K562 (cell line): ENCODE data around the gene VTCN1. TPM values are rescaled to one million over a fixed set of nuclear protein-coding genes. Genes with fewer than 3 reads are reported as not detected.

Experiments
- ATAC-seq: fragments of 200-7000 bp; cut with Tn5 transposase; 3 replicates; pipeline ENCODE4 v1.9.1; 2020; ENCODE audit warnings: moderate library complexity
- BruUV-seq: library from RNA; stranded (reverse); fragments of 400-500 nt; replicated peaks from 2 replicates; lab custom pipeline; 2021; lab: Mats Ljungman, UMichigan
- CTCF ChIA-PET: fragments of 300-600 bp; formaldehyde crosslinking; extraction: SDS; loops from one replicate; lab custom pipeline; 2021; ENCODE audit warnings: low intra/inter-chr PET ratio; lab: Yijun Ruan, JAX
- POLR2A ChIA-PET: fragments of 300-600, 350-650 bp; sonication (Branson Sonifier 250); formaldehyde crosslinking; extraction: SDS; loops from one replicate; lab custom pipeline; 2021; ENCODE audit warnings: antibody characterized with exemption, inconsistent platforms; lab: Yijun Ruan, JAX
- DNase-seq, 4 experiments: peaks; one replicate each; pipeline versions ENCODE4 v3.0.0 to v3.0.0-alpha.2; 2011 to 2018; ENCODE audit warnings: low spot score in 3 of 4, mixed read lengths in 3 of 4; ENCODE audit errors: extremely low read depth in 1 of 4
- FAIRE-seq: peaks from 2 replicates; lab custom pipeline; 2011; peaks lifted over from hg19 to GRCh38; lab: Jason Lieb, UNC
- H2AFZ ChIP-seq: 2 replicates; pipeline ENCODE4 v1.6.0; 2011; ENCODE audit warnings: low read depth, low read length, control low read depth, inconsistent platforms
- H3K27ac ChIP-seq: fragments of 200-600 bp; 3 replicates; pipeline ENCODE4 v1.8.0; 2011; ENCODE audit warnings: low read depth, mild to moderate bottlenecking, control low read depth, inconsistent platforms, low read length, moderate library complexity, mixed read lengths; ENCODE audit errors: extremely low read depth
- H3K27me3 ChIP-seq, 2 experiments: fragments of 300-600 bp in 1 of 2; 2 replicates in 1 of 2; 3 replicates in 1 of 2; pipeline versions ENCODE4 v1.6.0 to v1.8.0; 2011; ENCODE audit warnings: inconsistent platforms in 2 of 2, low read length in 2 of 2, mild to moderate bottlenecking in 1 of 2, mixed read lengths in 1 of 2, moderate library complexity in 1 of 2; ENCODE audit not compliant: control insufficient read depth in 2 of 2, insufficient read depth in 2 of 2
- H3K36me3 ChIP-seq: fragments of 300-600 bp; 3 replicates; pipeline ENCODE4 v1.8.0; 2011; ENCODE audit warnings: mild to moderate bottlenecking, low read length, inconsistent platforms; ENCODE audit not compliant: control insufficient read depth, insufficient read depth
- H3K4me1 ChIP-seq, 2 experiments: fragments of 200-600 bp in 1 of 2; replicated peaks in 1 of 2; 2 replicates in 1 of 2; 3 replicates in 1 of 2; pipeline versions ENCODE4 v1.5.1 to v1.8.0; 2011; ENCODE audit warnings: inconsistent platforms in 2 of 2, low read length in 2 of 2, mild to moderate bottlenecking in 1 of 2, mixed read lengths in 1 of 2, moderate library complexity in 1 of 2; ENCODE audit not compliant: control insufficient read depth in 2 of 2, insufficient read depth in 2 of 2
- H3K4me2 ChIP-seq: 2 replicates; pipeline ENCODE4 v1.6.1; 2011; ENCODE audit warnings: low read length, control low read depth, inconsistent platforms, mixed read lengths; ENCODE audit not compliant: insufficient read depth
- H3K4me3 ChIP-seq: fragments of 200-600 bp; sonication (generic), shearing (Covaris generic); 2 replicates; pipeline ENCODE4 v1.5.1; 2016; ENCODE audit warnings: control low read depth, inconsistent platforms
- H3K79me2 ChIP-seq: fragments of 200-600 bp; 3 replicates; pipeline ENCODE4 v1.8.0; 2011; ENCODE audit warnings: low read length, inconsistent platforms; ENCODE audit not compliant: control insufficient read depth, insufficient read depth
- H3K9ac ChIP-seq, 2 experiments: 2 replicates each; pipeline versions ENCODE4 v1.6.0 to v1.6.1; 2011; ENCODE audit warnings: low read depth in 2 of 2, low read length in 2 of 2, control low read depth in 1 of 2, inconsistent platforms in 1 of 2, mild to moderate bottlenecking in 1 of 2, mixed read lengths in 1 of 2; ENCODE audit not compliant: insufficient read depth in 1 of 2
- H3K9me1 ChIP-seq: one replicate; pipeline ENCODE4 v1.6.0; 2011; ENCODE audit warnings: inconsistent platforms, mild to moderate bottlenecking, low read length, moderate library complexity; ENCODE audit not compliant: control insufficient read depth, insufficient read depth
- H3K9me3 ChIP-seq: replicated peaks from 2 replicates; pipeline ENCODE4 v1.5.1; 2011; ENCODE audit warnings: low read depth, low read length, inconsistent platforms; ENCODE audit not compliant: control insufficient read depth, insufficient read depth
- H4K20me1 ChIP-seq: replicated peaks from 2 replicates; pipeline ENCODE4 v1.6.1; 2011; ENCODE audit warnings: low read length, inconsistent platforms, mixed read lengths; ENCODE audit not compliant: control insufficient read depth, insufficient read depth
- ARHGAP35 ChIP-seq: fragments of 450-650 bp; IDR thresholded peaks from 2 replicates; pipeline ENCODE4 v1.6.1; 2018; ENCODE audit not compliant: partially characterized antibody
- ARID1B ChIP-seq: fragments of 450-650 bp; IDR thresholded peaks from 2 replicates; pipeline ENCODE4 v1.6.1; 2016; ENCODE audit warnings: antibody characterized with exemption, mild to moderate bottlenecking, inconsistent platforms
- CBFA2T2 ChIP-seq: fragments of 450-650 bp; conservative IDR thresholded peaks from 2 replicates; pipeline ENCODE4 v1.6.1; 2017; ENCODE audit warnings: mild to moderate bottlenecking
- CREB3L1 ChIP-seq: fragments of 450-650 bp; IDR thresholded peaks from 2 replicates; pipeline ENCODE4 v1.6.1; 2014; ENCODE audit warnings: low read depth, mild to moderate bottlenecking, moderate library complexity, borderline replicate concordance
- EP400 ChIP-seq: fragments of 450-650 bp; IDR thresholded peaks from 2 replicates; pipeline ENCODE4 v1.6.1; 2017; ENCODE audit warnings: antibody characterized with exemption, mild to moderate bottlenecking, moderate library complexity
- GATAD2A ChIP-seq: fragments of 450-650 bp; IDR thresholded peaks from 2 replicates; pipeline ENCODE4 v1.6.1; 2017
- HLTF ChIP-seq: fragments of 450-650 bp; IDR thresholded peaks from 2 replicates; pipeline ENCODE4 v1.6.1; 2016
- SNIP1 ChIP-seq: fragments of 450-650 bp; IDR thresholded peaks from 2 replicates; pipeline ENCODE4 v1.7.1; 2017; ENCODE audit warnings: low read depth, mild to moderate bottlenecking
- SOX6 ChIP-seq: fragments of 450-650 bp; IDR thresholded peaks from 2 replicates; pipeline ENCODE4 v1.6.1; 2014; ENCODE audit warnings: mild to moderate bottlenecking
- SRSF1 ChIP-seq: fragments of 200-400 bp; formaldehyde crosslinking; IDR thresholded peaks from 2 replicates; pipeline ENCODE4 v1.6.1; 2017; ENCODE audit warnings: mild to moderate bottlenecking, low read depth, low read length, moderate library complexity
- TAL1 ChIP-seq: fragments of 450-650 bp; IDR thresholded peaks from 2 replicates; pipeline ENCODE4 v1.6.1; 2016; ENCODE audit warnings: mild to moderate bottlenecking
- TCF3 ChIP-seq: sonication (generic); formaldehyde crosslinking; IDR thresholded peaks from 2 replicates; pipeline ENCODE4 v1.4.0; 2020; ENCODE audit warnings: mild to moderate bottlenecking, missing genetic modification reagents
- TCFL5 ChIP-seq: fragments of 250-450 bp; sonication (Bioruptor Pico); conservative IDR thresholded peaks from 2 replicates; pipeline ENCODE4 v1.6.1; 2021; ENCODE audit warnings: mild to moderate bottlenecking, moderate library complexity, matching md5 sums
- TEAD4 ChIP-seq, 2 experiments: sonication (generic) in 1 of 2; formaldehyde crosslinking in 1 of 2; IDR thresholded peaks; 2 replicates each; pipeline versions ENCODE4 v1.6.1 to v1.8.0; 2012 to 2022; ENCODE audit warnings: borderline replicate concordance in 1 of 2, inconsistent platforms in 1 of 2, low read length in 1 of 2, mild to moderate bottlenecking in 1 of 2, missing genetic modification reagents in 1 of 2
- ZC3H4 ChIP-seq: sonication (generic); formaldehyde crosslinking; IDR thresholded peaks from 2 replicates; pipeline ENCODE4 v1.9.0; 2021; ENCODE audit warnings: missing genetic modification reagents, borderline replicate concordance
- ZKSCAN3 ChIP-seq: fragments of 250-450 bp; sonication (Bioruptor Pico); IDR thresholded peaks from 2 replicates; pipeline ENCODE4 v1.4.0; 2020
- ZNF121 ChIP-seq: sonication (generic); formaldehyde crosslinking; conservative IDR thresholded peaks from 2 replicates; pipeline ENCODE4 v1.8.0; 2022; ENCODE audit warnings: missing genetic modification reagents
- ZNF282 ChIP-seq: sonication (generic); formaldehyde crosslinking; IDR thresholded peaks from 2 replicates; pipeline ENCODE4 v1.8.1; 2023; ENCODE audit warnings: missing genetic modification reagents
- WGBS: fragments of 100-300 bp; shearing (Covaris generic); methylation state at CpG from one replicate; pipeline ENCODE4 v1.1.6; 2016; ENCODE audit warnings: low coverage, mixed read lengths; ENCODE audit not compliant: insufficient coverage; ENCODE audit errors: missing lambda C conversion rate; 5-methylcytosine and 5-hydroxymethylcytosine counted together
- in situ Hi-C: fragments of 300-500 bp; cut with MboI; formaldehyde crosslinking; loops from 4 replicates; pipeline ENCODE4 v1.15.0; 2018; ENCODE audit warnings: inconsistent platforms, mixed read lengths
- intact Hi-C: fragments of 100-400 bp; cut with micrococcal nuclease; formaldehyde crosslinking; loops from 2 replicates; pipeline ENCODE4 v1.14.2; 2022
- polyA plus RNA-seq, 8 experiments: library from polyadenylated mRNA; depleted of rRNA in 4 of 8; stranded (reverse) in 5 of 8; unstranded in 3 of 8; fragments of >200 nt; fragmentation: Nextera tagmentation in 2 of 8; fragmentation: Illumina TruSeq in 1 of 8; extraction: Ambion mirVana in 2 of 8; extraction: Trizol in 1 of 8; gene quantifications; 2 replicates each; pipeline versions ENCODE4 v1.2.1 to v1.2.3, GENCODE V29; 2011 to 2014; ENCODE audit warnings: inconsistent platforms in 1 of 8, missing spikeins in 1 of 8
- total RNA-seq, 7 experiments: library from RNA; depleted of rRNA in 6 of 7; stranded (reverse); fragments of >200 nt in 6 of 7; fragmentation: Illumina TruSeq in 2 of 7; extraction: Trizol in 2 of 7; gene quantifications; 2 replicates each; pipeline versions ENCODE4 v1.2.1 to v1.2.3, GENCODE V29; 2011 to 2021; ENCODE audit warnings: low replicate concordance in 1 of 7
- TF ChIP-seq, protein P1 (sequence below): sonication (generic); formaldehyde crosslinking; IDR thresholded peaks from 2 replicates; pipeline ENCODE4 v1.8.0; 2022; ENCODE audit warnings: mild to moderate bottlenecking, missing genetic modification reagents
- TF ChIP-seq, protein P2 (sequence below), 2 experiments: IDR thresholded peaks; 2 replicates each; pipeline ENCODE4 v1.6.1; 2011; ENCODE audit warnings: borderline replicate concordance in 1 of 2, control low read depth in 1 of 2, low read depth in 1 of 2, low read length in 1 of 2, mild to moderate bottlenecking in 1 of 2, mixed read lengths in 1 of 2, moderate library complexity in 1 of 2; ENCODE audit not compliant: insufficient read depth in 1 of 2, insufficient read length in 1 of 2, poor library complexity in 1 of 2, severe bottlenecking in 1 of 2; ENCODE audit errors: extremely low read depth in 1 of 2

The VTCN1 gene
- total and polyA plus RNA-seq, 9 of the 15 experiments (the other 6 are each of a cell fraction or from before 2014, with no cell fraction given) = not detected

DNA sequence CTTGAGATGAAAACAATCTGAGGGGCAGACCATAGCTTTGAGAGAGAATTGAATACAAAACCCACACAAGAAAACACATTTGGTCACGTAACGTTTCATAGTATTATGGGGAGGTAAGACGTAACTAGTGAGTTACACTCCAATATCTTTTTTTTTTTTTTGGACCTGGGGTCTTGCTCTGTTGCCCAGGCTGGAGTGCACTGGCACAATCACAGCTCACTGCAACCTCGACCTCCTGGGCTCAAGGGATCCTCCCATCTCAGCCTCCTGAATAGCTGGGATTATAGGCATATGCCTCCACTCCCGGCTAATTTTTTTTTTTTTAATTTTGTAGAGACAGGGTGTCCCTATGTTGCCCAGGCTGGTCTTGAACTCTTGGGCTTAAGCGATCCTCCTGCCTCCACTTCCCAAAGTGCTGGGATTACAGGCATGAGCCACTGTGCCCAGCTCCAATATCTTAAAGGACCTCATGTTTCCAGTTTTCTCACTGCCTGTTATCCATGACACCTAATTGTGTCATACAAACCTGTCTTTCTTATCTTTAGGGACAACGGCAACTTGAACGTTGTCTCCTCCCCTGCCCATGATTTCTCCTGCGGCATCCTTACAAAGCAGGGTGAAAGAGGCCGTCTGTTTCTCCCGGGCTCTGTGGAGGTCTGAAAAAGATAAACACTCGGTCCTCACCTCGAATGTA lies 94.5 kb downstream of the VTCN1 start:
- ChIA-PET POLR2A (interaction anchor here (0.6 to 1.2 kb wide), 6 partner anchors 17 to 1792 kb away, joined by 3 to 5 read pairs (median 3); no protein-coding TSS in a partner anchor), CTCF (interaction anchor here (0.7 kb wide), 1 partner anchor 12 kb away, joined by 3 read pairs; no protein-coding TSS in a partner anchor)
- peak; percentile 6 for FAIRE-seq
- BruUV-seq = no TSS peak
- WGBS = 32% methylated on average over 13 of the region's 13 CpGs
- Histone ChIP-seq H3K4me3 (no peak overlapping the region), H3K9ac (no peak overlapping the region), H3K4me1 (peaks cover 6 to 17% of the 10 kb centered on the region in 2 experiments; a peak in 4 of 5 replicates), H3K79me2 (no peaks in the 10 kb centered on the region), H3K27ac (no peak overlapping the region), H3K27me3 (no peaks in the 10 kb centered on the region), H3K36me3 (peaks cover 5% of the 10 kb centered on the region; the same call in 1 of the 3 replicates), H3K4me2 (peak overlapping the region; percentile 33; the same call in 1 of the 2 replicates), H3K9me3 (no peaks in the 10 kb centered on the region), H2AFZ (peak overlapping the region; percentile 26; the same call in 1 of the 2 replicates), H3K9me1 (no peaks in the 10 kb centered on the region), H4K20me1 (no peaks in the 10 kb centered on the region)
- peak in 2 of 4 experiments; percentile 23 to 51 for DNase-seq
- ATAC-seq = peak; percentile 11; the same call in 1 of the 3 replicates
- intact Hi-C loops = no loop called here
- in situ Hi-C loops = no loop called here
- no peak for TF ChIP-seq ZKSCAN3 (CRISPR knock-in tag)
- no peak for TF ChIP-seq SRSF1
- TF ChIP-seq SOX6 = 0 out of 2 replicates have a peak, but pooled peaks have one; percentile 11
- TF ChIP-seq, protein P1, sequence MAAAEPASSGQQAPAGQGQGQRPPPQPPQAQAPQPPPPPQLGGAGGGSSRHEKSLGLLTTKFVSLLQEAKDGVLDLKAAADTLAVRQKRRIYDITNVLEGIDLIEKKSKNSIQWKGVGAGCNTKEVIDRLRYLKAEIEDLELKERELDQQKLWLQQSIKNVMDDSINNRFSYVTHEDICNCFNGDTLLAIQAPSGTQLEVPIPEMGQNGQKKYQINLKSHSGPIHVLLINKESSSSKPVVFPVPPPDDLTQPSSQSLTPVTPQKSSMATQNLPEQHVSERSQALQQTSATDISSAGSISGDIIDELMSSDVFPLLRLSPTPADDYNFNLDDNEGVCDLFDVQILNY (CRISPR knock-in tag) = no peak
- TF ChIP-seq ZC3H4 (CRISPR knock-in tag) = no peak
- TF ChIP-seq TEAD4 (IDR thresholded peaks at IDR 0.05; ENCODE audit: low read length) = peak; percentile 26; the same call in 1 of the 2 replicates
- no peak for TF ChIP-seq TEAD4 (CRISPR knock-in tag; IDR thresholded peaks at IDR 0.05; ENCODE audit: borderline replicate concordance)
- TF ChIP-seq TAL1 = peak; percentile 49; the same call in 1 of the 2 replicates
- TF ChIP-seq ZNF282 = no peak
- TF ChIP-seq TCF3 (CRISPR knock-in tag) = peak; percentile 52; the same call in 1 of the 2 replicates
- no peak for TF ChIP-seq GATAD2A
- no peak for TF ChIP-seq SNIP1
- no peak for TF ChIP-seq CREB3L1
- TF ChIP-seq HLTF = no peak
- TF ChIP-seq EP400 = no peak
- TF ChIP-seq TCFL5 (CRISPR knock-in tag) = no peak
- TF ChIP-seq ARHGAP35 = no peak
- TF ChIP-seq ZNF121 (CRISPR knock-in tag) = peak; percentile 92
- TF ChIP-seq, protein P2, sequence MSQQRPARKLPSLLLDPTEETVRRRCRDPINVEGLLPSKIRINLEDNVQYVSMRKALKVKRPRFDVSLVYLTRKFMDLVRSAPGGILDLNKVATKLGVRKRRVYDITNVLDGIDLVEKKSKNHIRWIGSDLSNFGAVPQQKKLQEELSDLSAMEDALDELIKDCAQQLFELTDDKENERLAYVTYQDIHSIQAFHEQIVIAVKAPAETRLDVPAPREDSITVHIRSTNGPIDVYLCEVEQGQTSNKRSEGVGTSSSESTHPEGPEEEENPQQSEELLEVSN (IDR thresholded peaks at IDR 0.05; ENCODE audit: borderline replicate concordance in 1 of 2, extremely low read depth in 1 of 2, insufficient read depth in 1 of 2, insufficient read length in 1 of 2, low read depth in 1 of 2, low read length in 1 of 2, poor library complexity in 1 of 2, severe bottlenecking in 1 of 2) = no peak
- TF ChIP-seq ARID1B = peak; percentile 50; the same call in 1 of the 2 replicates
- peak; percentile 41 for TF ChIP-seq CBFA2T2
